Keratinocyte (primary cell): ENCODE measurements around the gene CSE1L.

ENCODE experiments used
- CTCF ChIP-seq, 3 experiments: IDR thresholded peaks in 1 of 3; conservative IDR thresholded peaks in 1 of 3; optimal IDR thresholded peaks in 1 of 3; 2 replicates in 2 of 3; 3 replicates in 1 of 3; pipeline versions ENCODE3 to v1.5.1; 2011; ENCODE audit warnings: low read length in 3 of 3, mild to moderate bottlenecking in 3 of 3, moderate library complexity in 2 of 3, control low read depth in 1 of 3, inconsistent platforms in 1 of 3; ENCODE audit not compliant: insufficient read depth in 2 of 3; ENCODE audit errors: extremely low read depth in 1 of 3
- EZH2 ChIP-seq: IDR thresholded peaks from one replicate; pipeline ENCODE4 v1.6.1; 2012; ENCODE audit warnings: inconsistent platforms, mild to moderate bottlenecking, low read length, moderate library complexity

- TF ChIP-seq CTCF (optimal IDR thresholded peaks at IDR 0.05 in 1 of 3, IDR thresholded peaks at IDR 0.05 in 1 of 3, conservative IDR thresholded peaks at IDR 0.05 in 1 of 3; ENCODE audit: extremely low read depth in 1 of 3, insufficient read depth in 2 of 3, low read length in 3 of 3) (no peak), EZH2 (no peak)
Measured at GRCh38 chr20:49054056-49054643, 8.0 kb downstream of the CSE1L start.
